OCI-LY7 (cell line): Measurements from ENCODE around the gene BEST3. TPM values are rescaled to one million over a fixed set of nuclear protein-coding genes. Genes with fewer than 3 reads are reported as not detected.

ENCODE experiments used
- BruUV-seq: library from RNA; stranded (reverse); fragments of 400-500 nt; replicated peaks from 2 replicates; lab custom pipeline; 2021; lab: Mats Ljungman, UMichigan
- CTCF ChIA-PET: fragments of 300-600 bp; sonication (Branson Sonifier 250); formaldehyde crosslinking; loops from one replicate; lab custom pipeline; 2022; ENCODE audit warnings: antibody characterized with exemption; ENCODE audit not compliant: unreplicated experiment; lab: Charles Lee
- POLR2A ChIA-PET: fragments of 300-600 bp; sonication (Branson Sonifier 250); formaldehyde crosslinking; loops from one replicate; lab custom pipeline; 2022; ENCODE audit warnings: antibody characterized with exemption; lab: Charles Lee
- DNase-seq: peaks from one replicate; pipeline ENCODE4 v3.0.0-alpha.2; 2015; ENCODE audit warnings: low spot score
- H2AFZ ChIP-seq: fragments of 200-600 bp; sonication (generic), shearing (Covaris generic); 2 replicates; pipeline ENCODE4 v1.6.1; 2014; ENCODE audit warnings: mild to moderate bottlenecking, antibody characterized with exemption, low read length, moderate library complexity
- H3K27ac ChIP-seq: fragments of 200-600 bp; sonication (generic); 2 replicates; pipeline ENCODE4 v1.5.1; 2014; ENCODE audit warnings: mixed run types, low read depth, mild to moderate bottlenecking, moderate library complexity, low read length, inconsistent platforms; ENCODE audit not compliant: poor library complexity, severe bottlenecking
- H3K36me3 ChIP-seq: fragments of 200-600 bp; sonication (generic); 2 replicates; pipeline ENCODE4 v1.6.1; 2014; ENCODE audit warnings: mild to moderate bottlenecking, antibody characterized with exemption, low read length, moderate library complexity, mixed read lengths; ENCODE audit not compliant: insufficient read depth
- H3K4me1 ChIP-seq: fragments of 200-600 bp; sonication (generic); 2 replicates; pipeline ENCODE4 v1.5.1; 2014; ENCODE audit warnings: mild to moderate bottlenecking, low read length; ENCODE audit not compliant: insufficient read depth, poor library complexity, severe bottlenecking
- H3K4me2 ChIP-seq: fragments of 200-600 bp; sonication (generic); 2 replicates; pipeline ENCODE4 v1.6.1; 2014; ENCODE audit warnings: mild to moderate bottlenecking, low read length
- H3K4me3 ChIP-seq: fragments of 200-600 bp; sonication (generic); 2 replicates; pipeline ENCODE4 v1.5.1; 2014; ENCODE audit warnings: mild to moderate bottlenecking, low read depth, low read length; ENCODE audit not compliant: poor library complexity, severe bottlenecking
- H3K79me2 ChIP-seq: fragments of 200-600 bp; sonication (generic); 2 replicates; pipeline ENCODE4 v1.6.1; 2016; ENCODE audit warnings: low read depth, mild to moderate bottlenecking, low read length, moderate library complexity, mixed read lengths; ENCODE audit not compliant: insufficient read depth
- H3K9me2 ChIP-seq: fragments of 200-600 bp; sonication (generic); 2 replicates; pipeline ENCODE4 v1.6.1; 2016; ENCODE audit warnings: mild to moderate bottlenecking, low read length, mixed read lengths; ENCODE audit not compliant: insufficient read depth
- H3K9me3 ChIP-seq: fragments of 200-600 bp; sonication (generic); 2 replicates; pipeline ENCODE4 v1.6.1; 2014; ENCODE audit warnings: mild to moderate bottlenecking, mixed run types, low read length, mixed read lengths
- H4K20me1 ChIP-seq: fragments of 200-600 bp; sonication (generic); 2 replicates; pipeline ENCODE4 v1.6.1; 2014; ENCODE audit warnings: mild to moderate bottlenecking, antibody characterized with exemption, low read length, moderate library complexity, mixed read lengths; ENCODE audit not compliant: insufficient read depth
- EZH2phosphoT487 ChIP-seq: fragments of 200-600 bp; sonication (generic); IDR thresholded peaks from 2 replicates; pipeline ENCODE4 v1.6.1; 2018; ENCODE audit warnings: low read depth, borderline replicate concordance, mild to moderate bottlenecking, mixed run types, antibody characterized with exemption, low read length, moderate library complexity, mixed read lengths
- intact Hi-C: fragments of 100-400 bp; cut with micrococcal nuclease; formaldehyde crosslinking; loops from one replicate; pipeline ENCODE4 v1.10.0; 2022; ENCODE audit not compliant: unreplicated experiment
- total RNA-seq, 2 experiments: library from RNA; depleted of rRNA in 1 of 2; stranded (reverse); fragments of >200 nt in 1 of 2; shearing (Covaris generic) in 1 of 2; gene quantifications; 2 replicates each; pipeline ENCODE4 v1.2.3, GENCODE V29; 2014 to 2022
- TF ChIP-seq, protein P1 (sequence below): fragments of 200-600 bp; sonication (generic); conservative IDR thresholded peaks from 2 replicates; pipeline ENCODE4 v1.5.1; 2014; ENCODE audit warnings: mild to moderate bottlenecking, antibody characterized with exemption, low read length, moderate library complexity, mixed read lengths

Gene BEST3
- total RNA-seq, 2 experiments from 2014 or later: 60.1 to 123 TPM

DNA sequence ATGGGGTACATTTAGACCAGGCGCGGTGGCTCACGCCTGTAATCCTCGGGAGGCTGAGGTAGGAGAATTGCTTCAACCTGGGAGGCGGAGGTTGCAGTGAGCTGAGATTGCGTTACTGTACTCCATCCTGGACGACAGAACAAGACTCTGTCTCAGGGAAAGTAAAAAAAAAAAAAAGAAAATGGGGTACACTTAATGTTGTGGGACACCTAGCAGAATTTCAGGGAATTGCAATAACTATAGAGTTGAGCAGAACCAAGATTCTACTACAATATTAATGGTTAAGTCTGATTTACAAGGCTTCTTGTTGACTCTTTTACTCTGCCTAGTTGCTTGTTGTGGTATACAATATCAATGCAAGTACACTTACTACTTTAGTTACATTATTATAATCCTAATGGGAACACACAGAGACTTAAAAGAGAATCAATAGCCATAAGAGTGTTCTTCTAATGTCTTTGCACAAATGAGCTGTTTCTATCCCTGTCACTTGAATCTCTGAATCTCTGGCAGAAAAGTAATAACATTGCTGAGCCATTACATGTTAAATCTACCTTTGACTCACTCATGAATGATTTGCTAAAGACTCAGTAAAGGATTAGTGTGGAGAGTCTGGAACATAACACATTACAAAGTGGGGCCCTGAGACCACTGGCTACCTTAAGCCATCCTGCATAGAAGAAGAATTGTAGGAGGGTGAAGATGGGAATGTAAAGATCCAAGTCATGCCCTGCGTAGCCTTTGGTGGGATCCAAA, 22.7 kb downstream of the BEST3 start:
- Histone ChIP-seq H2AFZ (no peak overlapping the region), H3K4me2 (no peak overlapping the region), H3K4me1 (no peaks in the 10 kb centered on the region), H3K9me3 (no peaks in the 10 kb centered on the region), H3K36me3 (peaks cover 53% of the 10 kb centered on the region), H3K79me2 (no peaks in the 10 kb centered on the region), H4K20me1 (no peaks in the 10 kb centered on the region), H3K9me2 (no peaks in the 10 kb centered on the region), H3K27ac (no peak overlapping the region), H3K4me3 (no peak overlapping the region)
- DNase-seq: no peak
- BruUV-seq: no TSS peak
- POLR2A ChIA-PET: no interaction called here
- TF ChIP-seq EZH2phosphoT487: no peak
- TF ChIP-seq, protein P1, sequence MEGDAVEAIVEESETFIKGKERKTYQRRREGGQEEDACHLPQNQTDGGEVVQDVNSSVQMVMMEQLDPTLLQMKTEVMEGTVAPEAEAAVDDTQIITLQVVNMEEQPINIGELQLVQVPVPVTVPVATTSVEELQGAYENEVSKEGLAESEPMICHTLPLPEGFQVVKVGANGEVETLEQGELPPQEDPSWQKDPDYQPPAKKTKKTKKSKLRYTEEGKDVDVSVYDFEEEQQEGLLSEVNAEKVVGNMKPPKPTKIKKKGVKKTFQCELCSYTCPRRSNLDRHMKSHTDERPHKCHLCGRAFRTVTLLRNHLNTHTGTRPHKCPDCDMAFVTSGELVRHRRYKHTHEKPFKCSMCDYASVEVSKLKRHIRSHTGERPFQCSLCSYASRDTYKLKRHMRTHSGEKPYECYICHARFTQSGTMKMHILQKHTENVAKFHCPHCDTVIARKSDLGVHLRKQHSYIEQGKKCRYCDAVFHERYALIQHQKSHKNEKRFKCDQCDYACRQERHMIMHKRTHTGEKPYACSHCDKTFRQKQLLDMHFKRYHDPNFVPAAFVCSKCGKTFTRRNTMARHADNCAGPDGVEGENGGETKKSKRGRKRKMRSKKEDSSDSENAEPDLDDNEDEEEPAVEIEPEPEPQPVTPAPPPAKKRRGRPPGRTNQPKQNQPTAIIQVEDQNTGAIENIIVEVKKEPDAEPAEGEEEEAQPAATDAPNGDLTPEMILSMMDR: peak; percentile 49; the same call in 1 of the 2 replicates
- intact Hi-C loops: no loop called here
- CTCF ChIA-PET: no interaction called here

- H2AFZ ChIP-seq: no peak overlapping the region
- ChIA-PET CTCF (no interaction called here), POLR2A (no interaction called here)
- no peaks in the 10 kb centered on the region for H3K9me3 ChIP-seq
- no peaks in the 10 kb centered on the region for H3K9me2 ChIP-seq
- no peaks in the 10 kb centered on the region for H3K4me1 ChIP-seq
- DNase-seq: no peak
- peaks cover 87% of the 10 kb centered on the region for H3K36me3 ChIP-seq
- H4K20me1 ChIP-seq: no peaks in the 10 kb centered on the region
- H3K4me3 ChIP-seq: no peak overlapping the region
- H3K79me2 ChIP-seq: no peaks in the 10 kb centered on the region
- intact Hi-C loops: no loop called here
- TF ChIP-seq, protein P1: no peak
- TF ChIP-seq EZH2phosphoT487: no peak
- H3K27ac ChIP-seq: no peak overlapping the region
- H3K4me2 ChIP-seq: no peak overlapping the region
- no TSS peak for BruUV-seq
Observed at GRCh38 chr12:69672195-69672594, 26.9 kb downstream of the BEST3 start.

GRCh38 chr12:69671597-69671996, 27.5 kb downstream of the BEST3 start:
- Histone ChIP-seq H3K79me2 (no peaks in the 10 kb centered on the region), H3K9me2 (no peaks in the 10 kb centered on the region), H3K4me3 (no peak overlapping the region), H3K36me3 (peaks cover 83% of the 10 kb centered on the region), H3K4me2 (no peak overlapping the region), H2AFZ (no peak overlapping the region), H4K20me1 (no peaks in the 10 kb centered on the region), H3K9me3 (no peaks in the 10 kb centered on the region), H3K27ac (no peak overlapping the region), H3K4me1 (no peaks in the 10 kb centered on the region)
- CTCF ChIA-PET: no interaction called here
- POLR2A ChIA-PET: interaction anchor here (0.9 kb wide), 1 partner anchor 15 kb away, joined by 3 read pairs; no protein-coding TSS in a partner anchor
- intact Hi-C loops: no loop called here
- no TSS peak for BruUV-seq
- TF ChIP-seq EZH2phosphoT487: no peak
- TF ChIP-seq, protein P1: no peak
- no peak for DNase-seq
